ENCODE results near the gene NRDE2.

GRCh38 chr14:90274019-90274418, 57.7 kb downstream of the NRDE2 start:
- TF ChIP-seq, protein P1, sequence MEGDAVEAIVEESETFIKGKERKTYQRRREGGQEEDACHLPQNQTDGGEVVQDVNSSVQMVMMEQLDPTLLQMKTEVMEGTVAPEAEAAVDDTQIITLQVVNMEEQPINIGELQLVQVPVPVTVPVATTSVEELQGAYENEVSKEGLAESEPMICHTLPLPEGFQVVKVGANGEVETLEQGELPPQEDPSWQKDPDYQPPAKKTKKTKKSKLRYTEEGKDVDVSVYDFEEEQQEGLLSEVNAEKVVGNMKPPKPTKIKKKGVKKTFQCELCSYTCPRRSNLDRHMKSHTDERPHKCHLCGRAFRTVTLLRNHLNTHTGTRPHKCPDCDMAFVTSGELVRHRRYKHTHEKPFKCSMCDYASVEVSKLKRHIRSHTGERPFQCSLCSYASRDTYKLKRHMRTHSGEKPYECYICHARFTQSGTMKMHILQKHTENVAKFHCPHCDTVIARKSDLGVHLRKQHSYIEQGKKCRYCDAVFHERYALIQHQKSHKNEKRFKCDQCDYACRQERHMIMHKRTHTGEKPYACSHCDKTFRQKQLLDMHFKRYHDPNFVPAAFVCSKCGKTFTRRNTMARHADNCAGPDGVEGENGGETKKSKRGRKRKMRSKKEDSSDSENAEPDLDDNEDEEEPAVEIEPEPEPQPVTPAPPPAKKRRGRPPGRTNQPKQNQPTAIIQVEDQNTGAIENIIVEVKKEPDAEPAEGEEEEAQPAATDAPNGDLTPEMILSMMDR (IDR thresholded peaks at IDR 0.05): peak; percentile 28
- no peak for TF ChIP-seq EZH2 (IDR thresholded peaks at IDR 0.05)
